GM13977 (cell line): Measurements from ENCODE around the gene NKD2.

Experiments
- DNase-seq: peaks from one replicate; pipeline ENCODE4 v3.0.0; 2012; ENCODE audit warnings: low spot score
- in situ Hi-C: fragments of 300-500 bp; cut with MboI; formaldehyde crosslinking; loops from one replicate; pipeline ENCODE4 v1.12.0; 2022; ENCODE audit warnings: low sequenced_read_pairs, low pct_unique_long_range_greater_than_20kb, mixed read lengths, inconsistent platforms; ENCODE audit not compliant: unreplicated experiment
- TF ChIP-seq, protein P1 (sequence below): IDR thresholded peaks from 2 replicates; pipeline ENCODE4 v1.5.1; 2012; ENCODE audit warnings: mild to moderate bottlenecking, control low read depth; ENCODE audit not compliant: insufficient read depth; ENCODE audit errors: extremely low read depth, missing control alignments

Gene NKD2, protein sequence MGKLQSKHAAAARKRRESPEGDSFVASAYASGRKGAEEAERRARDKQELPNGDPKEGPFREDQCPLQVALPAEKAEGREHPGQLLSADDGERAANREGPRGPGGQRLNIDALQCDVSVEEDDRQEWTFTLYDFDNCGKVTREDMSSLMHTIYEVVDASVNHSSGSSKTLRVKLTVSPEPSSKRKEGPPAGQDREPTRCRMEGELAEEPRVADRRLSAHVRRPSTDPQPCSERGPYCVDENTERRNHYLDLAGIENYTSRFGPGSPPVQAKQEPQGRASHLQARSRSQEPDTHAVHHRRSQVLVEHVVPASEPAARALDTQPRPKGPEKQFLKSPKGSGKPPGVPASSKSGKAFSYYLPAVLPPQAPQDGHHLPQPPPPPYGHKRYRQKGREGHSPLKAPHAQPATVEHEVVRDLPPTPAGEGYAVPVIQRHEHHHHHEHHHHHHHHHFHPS

DNA sequence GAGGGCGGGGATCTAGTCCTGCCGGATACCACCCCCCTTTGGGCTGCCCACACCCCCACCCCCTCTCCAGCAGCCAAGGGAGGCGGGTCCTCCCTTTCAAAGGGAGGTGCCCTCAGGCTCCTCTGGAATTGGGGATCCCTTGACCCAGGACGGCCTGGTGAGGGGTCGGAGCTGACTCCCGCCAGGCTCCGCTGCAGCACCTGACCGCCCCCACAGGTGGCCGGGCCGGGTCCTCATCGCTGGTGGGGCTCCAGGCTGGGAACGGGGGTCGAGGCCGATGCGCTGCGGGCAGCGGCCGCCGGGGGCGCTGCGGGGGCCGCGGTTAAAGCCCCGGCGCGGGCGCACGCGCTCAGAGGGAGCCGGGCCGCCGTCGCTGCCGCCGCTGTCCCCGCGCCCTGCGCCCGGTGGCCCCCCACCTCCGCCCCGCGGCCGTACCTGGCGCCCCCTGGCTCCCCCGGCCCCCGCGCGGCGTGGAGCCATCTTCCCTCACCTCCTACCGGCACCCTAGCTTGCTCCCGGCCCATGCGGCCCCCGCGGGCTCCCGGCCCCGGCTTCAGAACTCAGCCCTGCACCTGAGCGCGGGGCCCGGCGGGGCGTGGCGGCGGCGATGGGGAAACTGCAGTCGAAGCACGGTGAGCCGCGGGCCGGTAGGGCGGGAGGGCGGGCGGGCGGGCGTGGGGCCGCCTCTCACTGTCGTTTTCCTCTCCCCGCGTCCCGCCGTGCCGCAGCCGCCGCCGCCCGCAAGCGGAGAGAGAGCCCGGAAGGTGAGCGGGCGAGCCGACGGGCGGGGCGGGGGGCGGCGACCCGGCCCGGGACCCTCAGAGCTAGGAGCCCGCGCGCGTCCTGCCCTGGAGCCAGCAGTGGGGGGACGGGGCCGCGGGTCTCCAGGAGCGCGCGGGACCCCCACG is at the start of gene NKD2:
NKD2 (plus strand) TSS at position 352 of the 908 bp plus-strand sequence; CDS start at position 608, 256 bp downstream.
- peak; percentile 91 for DNase-seq
- TF ChIP-seq, protein P1, sequence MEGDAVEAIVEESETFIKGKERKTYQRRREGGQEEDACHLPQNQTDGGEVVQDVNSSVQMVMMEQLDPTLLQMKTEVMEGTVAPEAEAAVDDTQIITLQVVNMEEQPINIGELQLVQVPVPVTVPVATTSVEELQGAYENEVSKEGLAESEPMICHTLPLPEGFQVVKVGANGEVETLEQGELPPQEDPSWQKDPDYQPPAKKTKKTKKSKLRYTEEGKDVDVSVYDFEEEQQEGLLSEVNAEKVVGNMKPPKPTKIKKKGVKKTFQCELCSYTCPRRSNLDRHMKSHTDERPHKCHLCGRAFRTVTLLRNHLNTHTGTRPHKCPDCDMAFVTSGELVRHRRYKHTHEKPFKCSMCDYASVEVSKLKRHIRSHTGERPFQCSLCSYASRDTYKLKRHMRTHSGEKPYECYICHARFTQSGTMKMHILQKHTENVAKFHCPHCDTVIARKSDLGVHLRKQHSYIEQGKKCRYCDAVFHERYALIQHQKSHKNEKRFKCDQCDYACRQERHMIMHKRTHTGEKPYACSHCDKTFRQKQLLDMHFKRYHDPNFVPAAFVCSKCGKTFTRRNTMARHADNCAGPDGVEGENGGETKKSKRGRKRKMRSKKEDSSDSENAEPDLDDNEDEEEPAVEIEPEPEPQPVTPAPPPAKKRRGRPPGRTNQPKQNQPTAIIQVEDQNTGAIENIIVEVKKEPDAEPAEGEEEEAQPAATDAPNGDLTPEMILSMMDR = peak; percentile 68
- in situ Hi-C loops = no loop called here

DNA sequence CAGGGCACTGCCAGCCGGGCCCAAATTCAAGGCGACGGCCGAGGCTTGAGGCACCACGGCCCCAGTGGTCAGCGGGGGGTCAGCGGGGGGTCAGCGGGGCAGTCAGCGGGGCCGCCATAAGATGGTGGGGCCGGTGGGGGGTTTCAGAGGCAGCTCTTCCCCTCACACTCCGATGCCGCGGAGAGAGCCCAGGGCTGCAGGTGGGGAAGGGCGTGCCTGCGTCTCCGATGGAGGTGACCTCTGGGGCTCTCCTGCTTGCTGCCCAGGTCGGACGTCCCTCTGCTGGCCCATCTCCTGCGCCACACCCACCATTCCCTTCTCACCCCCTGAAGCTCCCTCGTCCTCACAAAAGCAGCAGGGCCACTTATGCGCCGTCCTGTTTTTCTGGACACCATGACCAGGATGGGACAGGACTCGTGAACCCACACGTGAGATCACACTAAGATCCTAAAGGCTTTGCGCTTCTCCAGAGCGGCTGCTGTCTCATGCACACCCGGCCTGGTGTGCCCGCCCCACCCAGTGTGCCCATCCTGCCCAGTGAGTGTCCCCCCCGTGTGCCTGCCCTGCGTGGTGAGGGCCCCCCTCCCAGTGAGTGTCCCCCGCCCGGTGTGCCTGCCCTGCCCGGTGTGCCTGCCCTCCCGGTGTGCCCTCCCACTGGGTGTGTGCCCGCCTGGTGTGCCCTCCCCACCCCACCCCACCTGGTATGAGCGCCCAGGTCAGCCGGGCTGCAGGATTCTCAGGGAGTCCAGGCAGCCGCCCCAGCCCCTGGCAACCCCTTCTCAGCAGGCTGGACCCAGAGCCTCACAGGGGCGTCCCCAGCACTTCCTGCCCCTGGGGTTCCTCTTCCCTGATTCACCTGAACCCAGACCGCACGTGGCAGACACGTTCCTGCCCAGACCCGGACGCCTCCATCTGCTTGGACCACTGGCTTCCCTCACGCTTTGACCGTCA is 48.7 kb upstream of the NKD2 start:
- TF ChIP-seq, protein P1 = no peak
- in situ Hi-C loops = no loop called here
- no peak for DNase-seq

GRCh38 chr5:960551-960950 is 48.1 kb upstream of the NKD2 start:
- DNase-seq = no peak
- in situ Hi-C loops = no loop called here
- TF ChIP-seq, protein P1 = no peak

GRCh38 chr5:961002-961710 is 47.4 kb upstream of the NKD2 start:
- TF ChIP-seq, protein P1 = no peak
- in situ Hi-C loops = no loop called here
- no peak for DNase-seq

- in situ Hi-C loops = no loop called here
- DNase-seq = no peak
- TF ChIP-seq, protein P1 = no peak
Measured at GRCh38 chr5:961711-962240, 46.8 kb upstream of the NKD2 start.
